GM18502 (cell line): ENCODE measurements around the gene MAP7D1.

Experiments used
- ATAC-seq: cut with Tn5 transposase; IDR thresholded peaks from one replicate; pipeline ENCODE4 v1.9.1; 2021; ENCODE audit warnings: mild to moderate bottlenecking; ENCODE audit not compliant: unreplicated experiment, poor library complexity

The MAP7D1 gene

GRCh38 chr1:36164361-36164760 is 8.4 kb downstream of the MAP7D1 start:
- no peak for ATAC-seq

GRCh38 chr1:36165145-36165544 is 9.2 kb downstream of the MAP7D1 start:
- no peak for ATAC-seq

- ATAC-seq: no peak
These were observed 10.2 kb downstream of the MAP7D1 start for GRCh38 chr1:36166136-36166535.

GRCh38 chr1:36166938-36167905 is 11.3 kb downstream of the MAP7D1 start:
- ATAC-seq: no peak

GRCh38 chr1:36168514-36168913 is 12.6 kb downstream of the MAP7D1 start:
- ATAC-seq: no peak

- no peak for ATAC-seq
These were observed 14.9 kb downstream of the MAP7D1 start for GRCh38 chr1:36170643-36171412.

GRCh38 chr1:36172017-36172747 is 16.2 kb downstream of the MAP7D1 start:
- ATAC-seq: no peak

GRCh38 chr1:36172983-36173382 is 17.0 kb downstream of the MAP7D1 start:
- ATAC-seq: no peak

- no peak for ATAC-seq
These were observed 18.8 kb downstream of the MAP7D1 start for GRCh38 chr1:36174713-36175112.

- no peak for ATAC-seq
These were observed 19.5 kb downstream of the MAP7D1 start for GRCh38 chr1:36175137-36176095.

- no peak for ATAC-seq
These were observed 20.4 kb downstream of the MAP7D1 start for GRCh38 chr1:36176106-36176949.

- no peak for ATAC-seq
These were observed 21.9 kb downstream of the MAP7D1 start for GRCh38 chr1:36177589-36178431.

- ATAC-seq: no peak
These were observed 22.7 kb downstream of the MAP7D1 start for GRCh38 chr1:36178471-36179219.

GRCh38 chr1:36179220-36179600 is 23.2 kb downstream of the MAP7D1 start:
- ATAC-seq: no peak

- ATAC-seq: no peak
These were observed 26.8 kb downstream of the MAP7D1 start for GRCh38 chr1:36182734-36183133.

GRCh38 chr1:36183309-36183856 is 27.4 kb downstream of the MAP7D1 start:
- no peak for ATAC-seq
